Prostate gland (tissue), 2 donors: ENCODE data around the gene RPL18A. TPM values are rescaled to one million over a fixed set of nuclear protein-coding genes. Genes with fewer than 3 reads are reported as not detected.
"Not testable (repeated sequence)": the region's sequence is repeated elsewhere in the genome, so short reads cannot be mapped to it uniquely, and the experiment has no call there.

Source experiments
- DNase-seq: peaks from one replicate; pipeline ENCODE4 v3.0.0-alpha.2; 2019; ENCODE audit warnings: low spot score
- H3K27ac ChIP-seq, 2 donors: fragments of 200-600 bp; sonication (generic); 2 replicates each; pipeline ENCODE4 v1.5.1; 2017 to 2019
- H3K27me3 ChIP-seq: fragments of 200-600 bp; sonication (generic); replicated peaks from 2 replicates; pipeline ENCODE4 v1.5.1; 2019; ENCODE audit not compliant: insufficient read depth
- H3K36me3 ChIP-seq, 2 donors: fragments of 200-600 bp; sonication (generic); 1 replicate in 1 of 2; 2 replicates in 1 of 2; pipeline versions ENCODE4 v1.5.1 to v1.8.1; 2017 to 2019
- H3K4me1 ChIP-seq: fragments of 200-600 bp; sonication (generic); replicated peaks from 2 replicates; pipeline ENCODE4 v1.5.1; 2019
- H3K4me3 ChIP-seq, 2 donors: fragments of 200-600 bp; sonication (generic); 2 replicates each; pipeline ENCODE4 v1.5.1; 2017 to 2019
- H3K9me3 ChIP-seq: fragments of 200-600 bp; sonication (generic); 2 replicates; pipeline ENCODE4 v1.5.1; 2017
- POLR2A ChIP-seq: fragments of 450-650 bp; IDR thresholded peaks from one replicate; pipeline ENCODE4 v1.6.1; 2016; ENCODE audit warnings: antibody characterized with exemption, mild to moderate bottlenecking
- POLR2AphosphoS5 ChIP-seq: sonication (generic); formaldehyde crosslinking; IDR thresholded peaks from one replicate; pipeline ENCODE4 v1.6.1; 2017; ENCODE audit warnings: antibody characterized with exemption
- WGBS: methylation state at CpG from one replicate; pipeline ENCODE4 v1.1.5; 2018; 5-methylcytosine and 5-hydroxymethylcytosine counted together
- intact Hi-C: fragments of 100-400 bp; cut with DNase I; formaldehyde crosslinking; loops from one replicate; pipeline ENCODE4 v1.14.2; 2022
- total RNA-seq, 2 donors: library from RNA; depleted of rRNA; stranded (reverse); fragments of >200 nt; gene quantifications; one replicate each; pipeline ENCODE4 v1.1.0, GENCODE V29; 2016
- TF ChIP-seq, protein P1 (sequence below), 4 experiments: fragments of 200-600 bp in 2 of 4; fragments of 450-650 bp in 2 of 4; sonication (generic) in 2 of 4; IDR thresholded peaks; 1 replicate in 3 of 4; 2 replicates in 1 of 4; pipeline ENCODE4 v1.5.1; 2016 to 2019; ENCODE audit warnings: antibody characterized with exemption in 4 of 4, mild to moderate bottlenecking in 2 of 4, moderate library complexity in 2 of 4

The RPL18A gene
- total RNA-seq, 2 donors from 2014 or later: 1,351 to 1,892 TPM

DNA sequence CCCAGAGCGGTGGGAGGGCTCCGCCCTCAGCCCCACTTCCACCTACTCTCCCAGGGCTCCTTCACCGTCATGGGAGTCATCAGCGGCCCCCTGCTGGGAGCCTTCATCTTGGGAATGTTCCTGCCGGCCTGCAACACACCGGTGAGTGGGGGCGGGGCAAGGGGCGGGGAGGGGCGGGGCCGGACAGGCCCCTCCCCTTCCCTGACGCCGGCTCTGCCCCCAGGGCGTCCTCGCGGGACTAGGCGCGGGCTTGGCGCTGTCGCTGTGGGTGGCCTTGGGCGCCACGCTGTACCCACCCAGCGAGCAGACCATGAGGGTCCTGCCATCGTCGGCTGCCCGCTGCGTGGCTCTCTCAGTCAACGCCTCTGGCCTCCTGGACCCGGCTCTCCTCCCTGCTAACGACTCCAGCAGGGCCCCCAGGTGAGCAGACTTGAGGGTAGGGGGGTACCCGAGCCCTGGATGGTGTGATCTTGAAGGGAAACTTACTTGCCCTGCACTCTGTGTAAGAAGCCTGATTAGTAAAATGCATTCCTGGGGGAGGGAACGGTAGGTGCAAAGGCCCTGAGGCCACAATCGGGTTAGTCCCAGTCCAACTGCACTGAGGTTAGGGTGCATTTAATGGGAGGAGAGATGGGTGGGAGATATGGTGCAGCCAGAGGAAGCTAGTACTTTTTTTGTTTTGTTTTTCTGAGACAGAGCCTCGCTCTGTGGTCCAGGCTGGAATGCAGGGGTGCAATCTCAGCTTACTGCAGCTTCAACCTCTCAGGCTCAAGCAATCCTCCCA, 24.1 kb downstream of the RPL18A start:
- intact Hi-C loops: no loop called here
- no peak for TF ChIP-seq POLR2A
- TF ChIP-seq, protein P1, sequence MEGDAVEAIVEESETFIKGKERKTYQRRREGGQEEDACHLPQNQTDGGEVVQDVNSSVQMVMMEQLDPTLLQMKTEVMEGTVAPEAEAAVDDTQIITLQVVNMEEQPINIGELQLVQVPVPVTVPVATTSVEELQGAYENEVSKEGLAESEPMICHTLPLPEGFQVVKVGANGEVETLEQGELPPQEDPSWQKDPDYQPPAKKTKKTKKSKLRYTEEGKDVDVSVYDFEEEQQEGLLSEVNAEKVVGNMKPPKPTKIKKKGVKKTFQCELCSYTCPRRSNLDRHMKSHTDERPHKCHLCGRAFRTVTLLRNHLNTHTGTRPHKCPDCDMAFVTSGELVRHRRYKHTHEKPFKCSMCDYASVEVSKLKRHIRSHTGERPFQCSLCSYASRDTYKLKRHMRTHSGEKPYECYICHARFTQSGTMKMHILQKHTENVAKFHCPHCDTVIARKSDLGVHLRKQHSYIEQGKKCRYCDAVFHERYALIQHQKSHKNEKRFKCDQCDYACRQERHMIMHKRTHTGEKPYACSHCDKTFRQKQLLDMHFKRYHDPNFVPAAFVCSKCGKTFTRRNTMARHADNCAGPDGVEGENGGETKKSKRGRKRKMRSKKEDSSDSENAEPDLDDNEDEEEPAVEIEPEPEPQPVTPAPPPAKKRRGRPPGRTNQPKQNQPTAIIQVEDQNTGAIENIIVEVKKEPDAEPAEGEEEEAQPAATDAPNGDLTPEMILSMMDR (IDR thresholded peaks at IDR 0.05): no peak
- no peak for TF ChIP-seq POLR2AphosphoS5
- no peak for DNase-seq
- Histone ChIP-seq H3K4me1 (no peaks in the 10 kb centered on the region), H3K4me3 (no peak overlapping the region), H3K27ac (no peak overlapping the region), H3K9me3 (no peaks in the 10 kb centered on the region), H3K27me3 (no peaks in the 10 kb centered on the region), H3K36me3 (no peaks in the 10 kb centered on the region)
- 69% methylated on average over 21 of the region's 33 CpGs for WGBS

- intact Hi-C loops: no loop called here
- Histone ChIP-seq H3K9me3 (no peaks in the 10 kb centered on the region), H3K4me1 (no peaks in the 10 kb centered on the region), H3K27ac (no peak overlapping the region), H3K27me3 (no peaks in the 10 kb centered on the region), H3K4me3 (no peak overlapping the region), H3K36me3 (no peaks in the 10 kb centered on the region)
- DNase-seq: no peak
- TF ChIP-seq POLR2A: no peak
- TF ChIP-seq, protein P1 (IDR thresholded peaks at IDR 0.05): no peak
- TF ChIP-seq POLR2AphosphoS5: no peak
- WGBS: 71% methylated on average over 7 of the region's 7 CpGs
Observed at GRCh38 chr19:17886515-17886914, 26.8 kb downstream of the RPL18A start.

DNA sequence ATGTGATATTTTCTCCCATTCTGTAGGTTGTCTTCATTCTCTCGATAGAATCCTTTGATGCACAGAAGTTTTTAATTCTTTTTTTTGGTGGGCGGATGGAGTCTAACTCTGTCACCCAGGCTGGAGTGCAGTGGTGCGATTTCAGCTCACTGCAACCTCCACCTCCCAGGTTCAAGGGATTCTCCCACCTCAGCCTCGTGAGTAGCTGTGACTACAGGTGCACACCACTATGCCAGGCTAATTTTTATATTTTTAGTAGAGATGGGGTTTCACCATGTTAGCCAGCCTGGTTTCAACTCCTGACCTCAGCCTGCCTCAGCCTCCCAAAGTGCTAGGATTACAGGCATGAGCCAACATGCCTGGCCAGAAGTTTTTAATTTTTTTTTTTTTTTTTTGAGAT, 27.5 kb downstream of the RPL18A start:
- H3K27ac ChIP-seq, DNase-seq, H3K36me3 ChIP-seq, H3K9me3 ChIP-seq, H3K4me1 ChIP-seq, H3K4me3 ChIP-seq, H3K27me3 ChIP-seq, intact Hi-C loops: not testable (repeated sequence)
- 77% methylated on average over 4 of the region's 4 CpGs for WGBS

- Histone ChIP-seq H3K27me3 (no peaks in the 10 kb centered on the region), H3K27ac (no peak overlapping the region), H3K36me3 (no peaks in the 10 kb centered on the region), H3K4me1 (no peaks in the 10 kb centered on the region), H3K9me3 (no peaks in the 10 kb centered on the region), H3K4me3 (no peak overlapping the region)
- no peak for DNase-seq
- WGBS: 84% methylated on average over 7 of the region's 7 CpGs
- TF ChIP-seq POLR2A (no peak), POLR2AphosphoS5 (no peak)
- TF ChIP-seq, protein P1 (IDR thresholded peaks at IDR 0.05): no peak
- intact Hi-C loops: no loop called here
Observed at GRCh38 chr19:17888260-17888659, 28.6 kb downstream of the RPL18A start.

GRCh38 chr19:17889609-17890214, 30.0 kb downstream of the RPL18A start:
- no peaks in the 10 kb centered on the region for H3K4me1 ChIP-seq
- intact Hi-C loops: no loop called here
- H3K27me3 ChIP-seq: no peaks in the 10 kb centered on the region
- H3K36me3 ChIP-seq: no peaks in the 10 kb centered on the region
- H3K9me3 ChIP-seq: no peaks in the 10 kb centered on the region
- no peak overlapping the region for H3K27ac ChIP-seq
- 20% methylated on average over 18 of the region's 18 CpGs for WGBS
- H3K4me3 ChIP-seq: no peak overlapping the region
- TF ChIP-seq POLR2AphosphoS5 (no peak), POLR2A (no peak)
- TF ChIP-seq, protein P1 (IDR thresholded peaks at IDR 0.05): no peak
- no peak for DNase-seq
